ENCODE data around the gene ANP32E. TPM values are rescaled to one million over a fixed set of nuclear protein-coding genes. Genes with fewer than 3 reads are reported as not detected.

ANP32E gene
- 52.9 TPM for polyA plus RNA-seq

GRCh38 chr1:150235852-150236613, at the start of gene ANP32E:
Gene ANP32E, minus strand, starts transcription at chr1:150236112. Its CDS starts 326 bp downstream, at chr1:150235786.
- H3K27me3 Mint-ChIP-seq: no peaks in the 10 kb centered on the region
- peak within 1 kb of the TSS in 3 of 4 donors; percentile 56 to 98 (median 96) for H3K4me3 Mint-ChIP-seq
- peak within 1 kb of the TSS in 2 of 3 donors; percentile 92 to 97 for H3K27ac Mint-ChIP-seq
- H3K36me3 Mint-ChIP-seq: no peaks in the 10 kb centered on the region
- H3K9me3 Mint-ChIP-seq: no peaks in the 10 kb centered on the region
- peaks cover 12 to 14% (median 14%) of the 10 kb centered on the region in 3 donors for H3K4me1 Mint-ChIP-seq

DNA sequence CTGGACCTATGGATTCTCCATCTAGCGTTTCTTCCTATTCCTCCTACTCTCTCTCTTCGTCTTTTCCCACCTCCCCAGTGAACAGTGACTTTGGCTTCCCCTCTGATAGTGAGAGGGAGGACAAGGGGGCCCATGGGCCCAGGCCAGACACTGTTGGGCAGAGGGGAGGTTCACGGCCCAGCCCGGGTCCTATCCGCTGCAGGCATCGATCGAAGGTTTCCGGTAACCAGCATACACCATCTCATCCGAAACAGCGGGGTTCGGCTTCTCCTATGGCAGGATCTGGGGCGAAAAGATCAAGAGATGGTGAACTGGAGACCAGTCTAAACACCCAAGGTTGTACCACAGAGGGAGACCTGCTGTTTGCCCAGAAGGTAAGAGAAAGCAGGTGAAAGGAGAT, 47.3 kb upstream of the ANP32E start:
- H3K27ac Mint-ChIP-seq: peak overlapping the region in 2 of 3 donors; percentile 2 to 14

GRCh38 chr1:150282558-150282958, 46.6 kb upstream of the ANP32E start:
- Mint-ChIP-seq H3K9me3 (no peaks in the 10 kb centered on the region), H3K4me1 (peaks cover 10 to 14% (median 12%) of the 10 kb centered on the region in 3 donors), H3K27me3 (peaks cover 2% of the 10 kb centered on the region), H3K36me3 (peaks cover 3% of the 10 kb centered on the region), H3K27ac (peak overlapping the region in 2 of 3 donors; percentile 2 to 90), H3K4me3 (peak overlapping the region; percentile 61 to 97 (median 92))

More for the DNA sequence above, 47.3 kb upstream of the ANP32E start:
- H3K9me3 Mint-ChIP-seq: no peaks in the 10 kb centered on the region
- peak overlapping the region; percentile 28 to 67 (median 56) for H3K4me3 Mint-ChIP-seq
- H3K36me3 Mint-ChIP-seq: peaks cover 3% of the 10 kb centered on the region
- H3K4me1 Mint-ChIP-seq: peaks cover 10 to 14% (median 12%) of the 10 kb centered on the region in 3 donors
- H3K27me3 Mint-ChIP-seq: peaks cover 2% of the 10 kb centered on the region

- H3K27me3 Mint-ChIP-seq: peaks cover 2% of the 10 kb centered on the region
- H3K27ac Mint-ChIP-seq: peak within 1 kb of the TSS; percentile 2 to 90 (median 56)
- H3K4me1 Mint-ChIP-seq: peaks cover 10 to 14% (median 12%) of the 10 kb centered on the region in 3 donors
- peaks cover 3% of the 10 kb centered on the region for H3K36me3 Mint-ChIP-seq
- no peaks in the 10 kb centered on the region for H3K9me3 Mint-ChIP-seq
- H3K4me3 Mint-ChIP-seq: peak within 1 kb of the TSS; percentile 61 to 97 (median 92)
These were observed 46.0 kb upstream of the ANP32E start, which contains the start of gene CIART for GRCh38 chr1:150281758-150282557. Gene CIART, plus strand, starts transcription at chr1:150282554. Its CDS starts 714 bp downstream, at chr1:150283268.

DNA sequence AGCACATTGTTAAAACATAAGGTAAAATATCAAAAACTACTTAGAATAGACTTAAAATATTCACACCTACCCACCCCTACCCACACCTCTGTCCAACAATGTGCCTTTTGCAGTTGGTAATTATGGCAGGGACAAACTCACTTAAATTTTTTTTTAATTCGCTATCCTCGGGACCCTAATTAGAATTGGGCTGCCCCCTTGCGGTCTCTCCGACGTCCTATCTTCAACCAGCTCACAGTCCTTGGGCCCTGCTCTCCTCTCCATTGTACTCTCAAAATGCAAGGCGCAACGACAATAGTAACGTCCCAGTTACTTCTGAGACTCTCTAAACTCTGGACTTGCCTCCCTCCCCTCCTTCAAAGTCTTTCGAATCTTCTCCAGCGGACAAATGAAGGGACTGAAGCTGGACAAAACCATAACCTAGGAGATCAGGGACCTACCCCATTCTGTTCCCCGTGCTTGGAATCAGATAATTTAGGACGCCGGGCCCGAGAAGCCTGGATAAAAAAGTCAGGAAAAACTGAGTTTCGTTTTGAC, 45.4 kb upstream of the ANP32E start:
- Mint-ChIP-seq H3K27me3 (peaks cover 2% of the 10 kb centered on the region), H3K27ac (peak overlapping the region; percentile 2 to 90 (median 56)), H3K9me3 (no peaks in the 10 kb centered on the region), H3K4me1 (peaks cover 10 to 14% (median 12%) of the 10 kb centered on the region in 3 donors), H3K36me3 (peaks cover 3% of the 10 kb centered on the region), H3K4me3 (peak overlapping the region; percentile 61 to 97 (median 92))

DNA sequence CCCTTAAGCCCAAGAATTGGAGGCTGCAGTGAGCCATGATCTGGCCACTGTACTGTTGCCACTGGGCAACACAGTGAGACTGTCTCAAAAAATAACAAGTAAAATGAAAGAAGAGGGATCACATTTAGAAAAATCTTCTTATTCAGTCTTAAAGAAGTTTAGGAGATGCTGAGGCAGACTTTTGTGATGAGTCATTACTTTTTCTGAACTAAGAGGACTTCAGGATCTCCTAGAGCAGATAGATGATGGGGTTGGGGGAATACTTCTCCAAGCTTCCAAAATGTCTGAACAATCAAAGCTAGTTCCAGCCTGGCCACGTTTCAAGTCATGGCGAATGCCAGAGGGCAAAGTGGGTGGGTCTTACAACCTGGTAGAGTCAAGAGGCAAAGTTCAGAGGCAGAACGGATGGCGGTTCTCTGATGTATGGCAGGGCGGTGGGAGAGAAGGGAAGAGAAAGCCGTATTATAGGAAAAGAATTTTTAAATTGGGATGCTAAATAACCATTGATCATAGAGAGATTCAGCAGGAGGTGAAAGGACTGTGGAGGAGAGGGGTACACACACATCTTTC, 44.3 kb upstream of the ANP32E start:
- peaks cover 3% of the 10 kb centered on the region for H3K36me3 Mint-ChIP-seq
- H3K4me3 Mint-ChIP-seq: peak overlapping the region; percentile 3 to 82 (median 42)
- peaks cover 2% of the 10 kb centered on the region for H3K27me3 Mint-ChIP-seq
- no peaks in the 10 kb centered on the region for H3K9me3 Mint-ChIP-seq
- no peak overlapping the region for H3K27ac Mint-ChIP-seq
- H3K4me1 Mint-ChIP-seq: peaks cover 10 to 14% (median 12%) of the 10 kb centered on the region in 3 donors

- Mint-ChIP-seq H3K27ac (no peak overlapping the region), H3K9me3 (no peaks in the 10 kb centered on the region), H3K4me3 (peak overlapping the region in 1 of 4 donors; percentile 9), H3K36me3 (peaks cover 2% of the 10 kb centered on the region), H3K4me1 (peaks cover 9 to 13% (median 10%) of the 10 kb centered on the region in 3 donors), H3K27me3 (no peaks in the 10 kb centered on the region)
These were observed 37.4 kb upstream of the ANP32E start for GRCh38 chr1:150273311-150273710.

DNA sequence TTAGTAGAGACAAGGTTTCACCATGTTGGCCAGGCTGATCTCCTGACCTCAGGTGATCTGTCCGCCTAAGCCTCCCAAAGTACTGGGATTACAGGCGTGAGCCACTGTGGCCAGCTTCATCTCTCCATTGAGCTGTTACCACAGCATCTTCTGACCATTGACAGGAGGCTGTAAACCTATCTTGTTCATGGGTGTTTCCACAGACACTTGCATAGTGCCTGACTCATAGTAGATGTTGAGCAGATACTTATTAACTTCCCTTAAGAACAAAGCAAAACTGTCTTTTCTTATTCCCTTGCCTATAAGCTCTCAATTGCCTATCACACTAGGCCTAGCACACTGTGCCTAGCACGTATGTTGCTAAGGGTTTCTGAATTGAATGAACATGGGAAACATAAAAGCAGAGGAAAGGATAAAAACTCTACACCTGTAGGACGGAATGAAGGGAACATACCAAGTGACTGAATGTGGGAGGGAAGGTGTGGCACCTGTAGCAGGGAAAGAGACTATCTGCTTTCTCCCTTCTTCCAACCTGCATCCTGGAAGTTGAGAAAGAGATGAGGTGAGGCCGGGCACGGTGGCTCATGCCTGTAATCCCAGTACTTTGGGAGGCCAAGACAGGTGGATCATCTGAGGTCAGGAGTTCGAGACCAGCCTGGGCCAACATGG, 35.5 kb upstream of the ANP32E start:
- peaks cover 20 to 25% (median 22%) of the 10 kb centered on the region in 3 donors for H3K4me1 Mint-ChIP-seq
- H3K27me3 Mint-ChIP-seq: no peaks in the 10 kb centered on the region
- H3K9me3 Mint-ChIP-seq: no peaks in the 10 kb centered on the region
- peaks cover 4% of the 10 kb centered on the region for H3K36me3 Mint-ChIP-seq
- H3K4me3 Mint-ChIP-seq: peak overlapping the region in 2 of 4 donors; percentile 30 to 55
- H3K27ac Mint-ChIP-seq: peak overlapping the region in 1 of 3 donors; percentile 36

- Mint-ChIP-seq H3K36me3 (peaks cover 4% of the 10 kb centered on the region), H3K4me1 (peaks cover 20 to 25% (median 22%) of the 10 kb centered on the region in 3 donors), H3K4me3 (peak overlapping the region; percentile 95 to 99 (median 98)), H3K27ac (peak overlapping the region; percentile 96 to 99 (median 98)), H3K27me3 (no peaks in the 10 kb centered on the region), H3K9me3 (no peaks in the 10 kb centered on the region)
These were observed 33.5 kb upstream of the ANP32E start for GRCh38 chr1:150269451-150269850.

DNA sequence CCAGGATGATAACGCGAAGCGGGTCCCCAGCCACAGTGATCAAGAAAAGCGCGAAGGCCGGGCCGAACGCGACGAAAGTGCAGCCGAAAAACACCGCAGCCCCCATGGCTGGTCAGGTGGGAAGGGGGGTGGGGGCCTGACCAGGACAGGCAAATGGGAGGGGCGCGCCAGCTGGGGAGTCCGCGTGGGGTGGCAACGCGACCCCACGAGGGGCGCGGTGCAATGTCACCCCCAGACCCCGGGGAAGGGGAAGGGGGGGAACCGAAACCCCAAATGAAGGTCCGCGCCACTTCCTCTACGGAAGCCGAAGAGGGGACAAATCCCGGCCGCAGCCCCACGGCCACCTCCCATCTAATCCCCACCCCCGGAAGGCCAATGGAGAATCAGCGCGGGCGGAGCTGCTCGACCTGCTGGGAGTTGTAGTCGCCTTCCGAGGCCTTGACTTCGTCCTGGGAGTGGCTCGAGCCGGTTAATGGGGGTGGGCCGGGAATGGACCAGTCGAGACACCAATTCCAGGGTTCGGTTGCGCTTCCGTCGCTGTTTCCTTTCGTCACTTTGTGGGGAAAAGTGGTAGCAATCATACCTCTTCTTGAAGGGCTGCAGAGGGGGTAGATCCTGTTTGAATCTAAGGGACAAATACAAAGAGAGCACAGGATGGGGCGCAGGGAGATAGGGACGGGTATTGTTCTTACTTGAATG, 32.9 kb upstream of the ANP32E start, which contains the start of gene APH1A:
TSS of gene APH1A (minus strand) at position 312 of the 699 bp plus-strand sequence. CDS start at position 106, 206 bp downstream.
- Mint-ChIP-seq H3K4me3 (peak within 1 kb of the TSS; percentile 95 to 99 (median 98)), H3K9me3 (no peaks in the 10 kb centered on the region), H3K27me3 (no peaks in the 10 kb centered on the region), H3K27ac (peak within 1 kb of the TSS; percentile 96 to 99 (median 98)), H3K36me3 (peaks cover 4% of the 10 kb centered on the region), H3K4me1 (peaks cover 20 to 25% (median 22%) of the 10 kb centered on the region in 3 donors)

DNA sequence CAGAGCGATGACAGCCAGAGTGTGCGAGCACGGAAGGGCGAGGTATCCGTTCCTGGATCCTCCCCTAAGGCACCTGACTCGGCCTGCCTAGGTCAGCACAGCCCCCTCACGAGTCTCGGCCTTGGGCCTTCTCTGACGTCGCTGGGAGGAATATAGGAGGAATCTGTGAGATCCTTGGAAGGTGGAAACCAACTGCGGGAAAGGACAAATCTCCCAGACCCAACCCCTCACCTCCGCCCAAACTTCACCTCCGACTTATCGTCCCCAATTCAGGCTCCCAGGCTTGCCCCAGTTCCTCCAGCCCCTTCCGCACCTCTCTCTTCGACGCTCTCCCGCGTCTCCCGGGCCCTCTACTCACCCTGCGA, 32.4 kb upstream of the ANP32E start:
- Mint-ChIP-seq H3K9me3 (no peaks in the 10 kb centered on the region), H3K27me3 (no peaks in the 10 kb centered on the region), H3K4me1 (peaks cover 20 to 25% (median 22%) of the 10 kb centered on the region in 3 donors), H3K27ac (peak overlapping the region; percentile 96 to 99 (median 98)), H3K4me3 (peak overlapping the region; percentile 95 to 99 (median 98)), H3K36me3 (peaks cover 4% of the 10 kb centered on the region)

- H3K4me1 Mint-ChIP-seq: peaks cover 22 to 27% (median 23%) of the 10 kb centered on the region in 3 donors
- peak overlapping the region; percentile 95 to 99 (median 98) for H3K4me3 Mint-ChIP-seq
These were observed 32.0 kb upstream of the ANP32E start for GRCh38 chr1:150267896-150268295.

DNA sequence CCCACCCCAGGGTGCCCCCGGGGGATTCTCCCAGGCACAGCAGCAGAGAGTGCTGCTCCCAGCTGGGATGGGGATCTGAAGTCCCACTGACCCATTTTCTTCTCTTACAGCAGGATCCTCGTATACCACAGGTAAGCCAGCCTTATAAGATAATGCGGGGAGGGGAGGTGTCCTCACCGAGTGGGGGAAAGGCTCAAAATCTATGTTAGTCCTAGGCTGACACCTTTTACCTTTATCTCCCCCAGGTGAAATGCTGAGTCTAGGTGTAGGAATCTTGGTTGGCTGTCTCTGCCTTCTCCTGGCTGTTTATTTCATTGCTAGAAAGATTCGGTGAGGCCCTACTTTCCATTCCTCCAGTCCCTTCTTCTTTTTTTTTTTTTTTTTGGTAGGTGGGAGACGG, 27.6 kb upstream of the ANP32E start:
- H3K27ac Mint-ChIP-seq: peak overlapping the region in 1 of 3 donors; percentile 88
- peaks cover 2% of the 10 kb centered on the region for H3K36me3 Mint-ChIP-seq
- H3K4me3 Mint-ChIP-seq: no peak overlapping the region
- H3K27me3 Mint-ChIP-seq: peaks cover 13% of the 10 kb centered on the region
- peaks cover 15 to 21% (median 16%) of the 10 kb centered on the region in 3 donors for H3K4me1 Mint-ChIP-seq
- no peaks in the 10 kb centered on the region for H3K9me3 Mint-ChIP-seq

More at GRCh38 chr1:150267896-150268295, 32.0 kb upstream of the ANP32E start:
- no peaks in the 10 kb centered on the region for H3K9me3 Mint-ChIP-seq
- H3K36me3 Mint-ChIP-seq: peaks cover 3% of the 10 kb centered on the region
- H3K27me3 Mint-ChIP-seq: no peaks in the 10 kb centered on the region
- H3K27ac Mint-ChIP-seq: peak overlapping the region; percentile 96 to 99 (median 98)

All from IgD-negative memory B cell (primary cell).